Choroid plexus epithelial cell (primary cell): Measurements from ENCODE around the gene RBMXL2.

Experiments used
- DNase-seq: peaks from one replicate; pipeline ENCODE4 v3.0.0-alpha.2; 2010; ENCODE audit warnings: low read depth
- H3K4me3 ChIP-seq: 2 replicates; pipeline ENCODE4 v1.5.1; 2011; ENCODE audit warnings: low read depth, mild to moderate bottlenecking, control low read depth, low read length, moderate library complexity
- CTCF ChIP-seq: conservative IDR thresholded peaks from 2 replicates; pipeline ENCODE4 v1.5.1; 2011; ENCODE audit warnings: low read depth, mild to moderate bottlenecking, control low read depth, inconsistent platforms, low read length, moderate library complexity

Gene RBMXL2

GRCh38 chr11:7088921-7089320 lies at the start of gene RBMXL2:
Gene RBMXL2 (plus strand): TSS chr11:7088998. CDS start chr11:7089121, 123 bp downstream.
- TF ChIP-seq CTCF, result peak; percentile 21
- DNase-seq, result peak; percentile 9
- no peak within 1 kb of the TSS for H3K4me3 ChIP-seq

- TF ChIP-seq CTCF, result no peak
- no peak overlapping the region for H3K4me3 ChIP-seq
- DNase-seq, result peak; percentile 54
These were observed 42.2 kb upstream of the RBMXL2 start for GRCh38 chr11:7046474-7047175.

GRCh38 chr11:7050191-7050590 lies 38.6 kb upstream of the RBMXL2 start:
- TF ChIP-seq CTCF, result no peak
- H3K4me3 ChIP-seq, result no peak overlapping the region
- DNase-seq, result no peak

- TF ChIP-seq CTCF, result no peak
- peak; percentile 6 for DNase-seq
- no peak overlapping the region for H3K4me3 ChIP-seq
These were observed 31.8 kb upstream of the RBMXL2 start for GRCh38 chr11:7056828-7057513.

GRCh38 chr11:7057641-7058040 lies 31.2 kb upstream of the RBMXL2 start:
- no peak for DNase-seq
- H3K4me3 ChIP-seq, result no peak overlapping the region
- no peak for TF ChIP-seq CTCF

- no peak overlapping the region for H3K4me3 ChIP-seq
- TF ChIP-seq CTCF, result no peak
- peak; percentile 36 for DNase-seq
These were observed 27.9 kb upstream of the RBMXL2 start for GRCh38 chr11:7060868-7061267.

GRCh38 chr11:7062534-7062933 lies 26.3 kb upstream of the RBMXL2 start:
- no peak for TF ChIP-seq CTCF
- H3K4me3 ChIP-seq, result no peak overlapping the region
- DNase-seq, result no peak
